ENCODE results near the gene UBE2L3.
"Not testable (repeated sequence)": the region's sequence is repeated elsewhere in the genome, so short reads cannot be mapped to it uniquely, and the experiment has no call there.

UBE2L3 gene

GRCh38 chr22:21564411-21564810 is 3.1 kb upstream of the UBE2L3 start:
- CTCF ChIA-PET: interaction anchor here (1.4 kb wide), 1 partner anchor 78 kb away, joined by 3 read pairs; no protein-coding TSS in a partner anchor
- Histone ChIP-seq H3K4me1 (ENCODE audit: control extremely low read depth in 1 of 4, control insufficient read depth in 4 of 4, insufficient read depth in 4 of 4, low read length in 3 of 4) (peaks cover 2 to 13% (median 11%) of the 10 kb centered on the region in 4 experiments), H3K27me3 (replicated peaks in 2 of 5; ENCODE audit: control insufficient read depth in 4 of 5, insufficient read depth in 5 of 5, low read length in 4 of 5) (no peaks in the 10 kb centered on the region), H3K9me3 (ENCODE audit: control extremely low read depth in 1 of 5, control insufficient read depth in 4 of 5, insufficient read depth in 2 of 5, low read depth in 1 of 5, low read length in 4 of 5) (no peaks in the 10 kb centered on the region), H3K4me3 (ENCODE audit: control insufficient read depth in 1 of 7, extremely low read depth in 1 of 7, insufficient read depth in 4 of 7, low read depth in 2 of 7, low read length in 6 of 7) (no peak overlapping the region), H3K27ac (ENCODE audit: insufficient read depth in 1 of 2, low read depth in 1 of 2, low read length in 2 of 2, poor library complexity in 1 of 2, severe bottlenecking in 2 of 2) (no peak overlapping the region), H3K36me3 (ENCODE audit: control insufficient read depth in 4 of 4, insufficient read depth in 4 of 4, low read length in 3 of 4) (no peaks in the 10 kb centered on the region)
- POLR2A ChIA-PET: no interaction called here
- WGBS (ENCODE audit: insufficient coverage): 98% methylated on average over 6 of the region's 6 CpGs
- DNase-seq: no peak

GRCh38 chr22:21568347-21569075 is 997 bp downstream of the UBE2L3 start:
- WGBS (ENCODE audit: insufficient coverage): 2% methylated on average over 21 of the region's 26 CpGs
- H3K4me1 ChIP-seq (ENCODE audit: control extremely low read depth in 1 of 4, control insufficient read depth in 4 of 4, insufficient read depth in 4 of 4, low read length in 3 of 4): peaks cover 20 to 49% (median 40%) of the 10 kb centered on the region in 4 experiments

DNA sequence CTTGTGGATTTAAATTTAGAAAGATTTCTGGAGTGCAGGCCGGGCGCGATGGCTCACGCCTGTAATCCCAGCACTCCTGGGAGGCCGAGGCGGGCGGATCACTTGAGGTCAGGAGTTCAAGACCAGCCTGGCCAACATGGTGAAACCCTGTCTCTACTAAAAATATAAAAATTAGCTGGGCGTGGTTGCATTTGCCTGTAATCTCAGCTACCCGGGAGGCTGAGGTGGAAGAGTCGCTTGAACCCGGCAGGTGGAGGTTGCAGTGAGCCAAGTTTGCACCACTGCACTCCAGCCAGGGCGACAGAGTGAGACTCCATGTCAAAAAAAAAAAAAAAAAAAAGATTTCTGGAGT is 1.5 kb downstream of the UBE2L3 start:
- peaks cover 20 to 54% (median 40%) of the 10 kb centered on the region in 4 experiments for H3K4me1 ChIP-seq (ENCODE audit: control extremely low read depth in 1 of 4, control insufficient read depth in 4 of 4, insufficient read depth in 4 of 4, low read length in 3 of 4)
- H3K36me3 ChIP-seq (ENCODE audit: control insufficient read depth in 4 of 4, insufficient read depth in 4 of 4, low read length in 3 of 4): peaks cover 0 to 20% (median 2%) of the 10 kb centered on the region in 4 experiments
- 86% methylated on average over 11 of the region's 12 CpGs for WGBS (ENCODE audit: insufficient coverage)
- ChIA-PET POLR2A (interaction anchor here (0.6 to 0.7 kb wide), 2 partner anchors 29 to 61 kb away, joined by 3 to 4 read pairs; no protein-coding TSS in a partner anchor), CTCF (interaction anchor here (1.0 to 1.4 kb wide), 2 partner anchors 54 to 59 kb away, joined by 3 read pairs; no protein-coding TSS in a partner anchor)
- H3K4me3 ChIP-seq (ENCODE audit: control insufficient read depth in 1 of 7, extremely low read depth in 1 of 7, insufficient read depth in 4 of 7, low read depth in 2 of 7, low read length in 6 of 7): peak overlapping the region in 6 of 7 experiments; percentile 76 to 91 (median 83)
- H3K27me3 ChIP-seq (replicated peaks in 2 of 5; ENCODE audit: control insufficient read depth in 4 of 5, insufficient read depth in 5 of 5, low read length in 4 of 5); H3K9me3 ChIP-seq (ENCODE audit: control extremely low read depth in 1 of 5, control insufficient read depth in 4 of 5, insufficient read depth in 2 of 5, low read depth in 1 of 5, low read length in 4 of 5); DNase-seq: not testable (repeated sequence)
- H3K27ac ChIP-seq (ENCODE audit: insufficient read depth in 1 of 2, low read depth in 1 of 2, low read length in 2 of 2, poor library complexity in 1 of 2, severe bottlenecking in 2 of 2): peak overlapping the region; percentile 90 to 98

More at GRCh38 chr22:21568347-21569075, 997 bp downstream of the UBE2L3 start:
- H3K9me3 ChIP-seq (ENCODE audit: control extremely low read depth in 1 of 5, control insufficient read depth in 4 of 5, insufficient read depth in 2 of 5, low read depth in 1 of 5, low read length in 4 of 5): no peaks in the 10 kb centered on the region
- H3K4me3 ChIP-seq (ENCODE audit: control insufficient read depth in 1 of 7, extremely low read depth in 1 of 7, insufficient read depth in 4 of 7, low read depth in 2 of 7, low read length in 6 of 7): peak overlapping the region; percentile 76 to 91 (median 83)
- H3K36me3 ChIP-seq (ENCODE audit: control insufficient read depth in 4 of 4, insufficient read depth in 4 of 4, low read length in 3 of 4): peaks cover 0 to 17% (median 2%) of the 10 kb centered on the region in 4 experiments
- no peaks in the 10 kb centered on the region for H3K27me3 ChIP-seq (replicated peaks in 2 of 5; ENCODE audit: control insufficient read depth in 4 of 5, insufficient read depth in 5 of 5, low read length in 4 of 5)
- DNase-seq: peak; percentile 40 to 54 (median 44)
- POLR2A ChIA-PET: interaction anchor here (0.6 to 0.7 kb wide), 2 partner anchors 30 to 62 kb away, joined by 3 to 4 read pairs; no protein-coding TSS in a partner anchor
- CTCF ChIA-PET: interaction anchor here (1.0 to 1.4 kb wide), 2 partner anchors 55 to 60 kb away, joined by 3 read pairs; no protein-coding TSS in a partner anchor
- peak overlapping the region; percentile 90 to 98 for H3K27ac ChIP-seq (ENCODE audit: insufficient read depth in 1 of 2, low read depth in 1 of 2, low read length in 2 of 2, poor library complexity in 1 of 2, severe bottlenecking in 2 of 2)

DNA sequence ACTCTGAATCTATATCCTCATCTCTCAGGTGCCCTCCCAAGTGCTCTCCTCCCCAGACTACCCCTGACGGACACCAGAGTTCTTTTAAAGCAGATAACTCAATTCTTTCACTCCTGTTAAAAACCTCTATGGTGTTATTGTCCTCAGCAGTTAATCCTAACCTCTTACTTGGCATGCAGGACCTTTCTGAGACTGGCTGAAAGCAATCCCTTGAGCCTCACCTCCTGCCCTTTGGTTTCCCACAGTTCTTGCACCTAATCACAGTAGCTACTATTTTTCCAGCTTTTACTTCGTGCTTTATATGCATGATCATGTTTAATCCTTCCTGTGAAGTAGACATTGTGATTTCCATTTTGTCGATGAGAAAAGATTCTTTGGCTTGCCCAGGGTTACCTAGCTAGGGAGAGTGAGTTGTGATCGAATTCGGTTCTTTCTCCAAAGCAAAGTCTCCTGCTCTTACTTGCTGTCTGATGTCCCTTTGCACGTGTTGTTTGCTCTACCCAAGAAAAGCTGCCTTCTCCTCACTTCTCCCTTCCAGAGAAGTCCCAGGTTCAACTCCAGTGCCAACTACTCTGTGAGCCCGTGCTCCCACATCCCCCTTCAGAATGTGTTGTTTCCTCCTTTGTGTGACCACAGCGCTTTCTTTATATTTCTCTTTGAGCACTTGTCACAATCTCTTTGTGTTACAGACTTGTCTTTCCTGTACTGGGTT is 2.1 kb downstream of the UBE2L3 start:
- ChIA-PET CTCF (interaction anchor here (1.4 kb wide), 1 partner anchor 58 kb away, joined by 3 read pairs; no protein-coding TSS in a partner anchor), POLR2A (no interaction called here)
- peaks cover 0 to 22% (median 3%) of the 10 kb centered on the region in 4 experiments for H3K36me3 ChIP-seq (ENCODE audit: control insufficient read depth in 4 of 4, insufficient read depth in 4 of 4, low read length in 3 of 4)
- 37% methylated on average over 7 of the region's 8 CpGs for WGBS (ENCODE audit: insufficient coverage)
- DNase-seq: peak in 1 of 3 donors; percentile 20
- peak overlapping the region in 6 of 7 experiments; percentile 1 to 91 (median 67) for H3K4me3 ChIP-seq (ENCODE audit: control insufficient read depth in 1 of 7, extremely low read depth in 1 of 7, insufficient read depth in 4 of 7, low read depth in 2 of 7, low read length in 6 of 7)
- H3K4me1 ChIP-seq (ENCODE audit: control extremely low read depth in 1 of 4, control insufficient read depth in 4 of 4, insufficient read depth in 4 of 4, low read length in 3 of 4): peaks cover 20 to 58% (median 40%) of the 10 kb centered on the region in 4 experiments
- no peaks in the 10 kb centered on the region for H3K9me3 ChIP-seq (ENCODE audit: control extremely low read depth in 1 of 5, control insufficient read depth in 4 of 5, insufficient read depth in 2 of 5, low read depth in 1 of 5, low read length in 4 of 5)
- H3K27ac ChIP-seq (ENCODE audit: insufficient read depth in 1 of 2, low read depth in 1 of 2, low read length in 2 of 2, poor library complexity in 1 of 2, severe bottlenecking in 2 of 2): peak overlapping the region in 1 of 2 experiments; percentile 98
- no peaks in the 10 kb centered on the region for H3K27me3 ChIP-seq (replicated peaks in 2 of 5; ENCODE audit: control insufficient read depth in 4 of 5, insufficient read depth in 5 of 5, low read length in 4 of 5)

- 76% methylated on average over 4 of the region's 4 CpGs for WGBS (ENCODE audit: insufficient coverage)
- Histone ChIP-seq H3K4me3 (ENCODE audit: control insufficient read depth in 1 of 7, extremely low read depth in 1 of 7, insufficient read depth in 4 of 7, low read depth in 2 of 7, low read length in 6 of 7) (peak overlapping the region in 3 of 7 experiments; percentile 19 to 91 (median 26)), H3K4me1 (ENCODE audit: control extremely low read depth in 1 of 4, control insufficient read depth in 4 of 4, insufficient read depth in 4 of 4, low read length in 3 of 4) (peaks cover 20 to 58% (median 40%) of the 10 kb centered on the region in 4 experiments), H3K9me3 (ENCODE audit: control extremely low read depth in 1 of 5, control insufficient read depth in 4 of 5, insufficient read depth in 2 of 5, low read depth in 1 of 5, low read length in 4 of 5) (no peaks in the 10 kb centered on the region), H3K36me3 (ENCODE audit: control insufficient read depth in 4 of 4, insufficient read depth in 4 of 4, low read length in 3 of 4) (peaks cover 0 to 22% (median 3%) of the 10 kb centered on the region in 4 experiments), H3K27me3 (replicated peaks in 2 of 5; ENCODE audit: control insufficient read depth in 4 of 5, insufficient read depth in 5 of 5, low read length in 4 of 5) (no peaks in the 10 kb centered on the region), H3K27ac (ENCODE audit: insufficient read depth in 1 of 2, low read depth in 1 of 2, low read length in 2 of 2, poor library complexity in 1 of 2, severe bottlenecking in 2 of 2) (peak overlapping the region in 1 of 2 experiments; percentile 98)
- ChIA-PET CTCF (no interaction called here), POLR2A (interaction anchor here (0.9 kb wide), 1 partner anchor 17 kb away, joined by 6 read pairs; no protein-coding TSS in a partner anchor)
- DNase-seq: no peak
These were observed 2.9 kb downstream of the UBE2L3 start for GRCh38 chr22:21570398-21570797.

DNA sequence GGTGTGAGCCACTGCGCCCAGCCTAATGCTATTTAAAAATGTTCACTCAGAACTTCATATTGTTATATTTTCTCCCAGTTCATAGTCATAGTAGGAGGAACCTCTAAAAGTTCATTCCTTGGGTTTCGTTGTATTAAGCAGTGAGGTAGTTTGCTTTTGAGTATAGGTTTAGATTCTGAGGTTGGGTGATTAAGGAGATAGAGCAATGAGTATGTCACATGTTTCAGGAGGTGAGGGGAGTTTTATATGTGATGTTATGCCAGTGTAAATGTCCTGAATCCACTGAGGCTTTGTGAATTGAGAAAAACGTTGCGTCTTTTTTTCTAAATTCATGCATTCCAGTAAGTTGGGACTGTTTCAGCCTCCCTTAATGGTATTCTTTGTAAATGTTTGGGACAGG is 4.2 kb downstream of the UBE2L3 start:
- no peaks in the 10 kb centered on the region for H3K9me3 ChIP-seq (ENCODE audit: control extremely low read depth in 1 of 5, control insufficient read depth in 4 of 5, insufficient read depth in 2 of 5, low read depth in 1 of 5, low read length in 4 of 5)
- DNase-seq: no peak
- H3K4me3 ChIP-seq (ENCODE audit: control insufficient read depth in 1 of 7, extremely low read depth in 1 of 7, insufficient read depth in 4 of 7, low read depth in 2 of 7, low read length in 6 of 7): peak overlapping the region in 3 of 7 experiments; percentile 19 to 30 (median 20)
- no peak overlapping the region for H3K27ac ChIP-seq (ENCODE audit: insufficient read depth in 1 of 2, low read depth in 1 of 2, low read length in 2 of 2, poor library complexity in 1 of 2, severe bottlenecking in 2 of 2)
- ChIA-PET POLR2A (interaction anchor here (0.5 kb wide), 1 partner anchor 45 kb away, joined by 5 read pairs; no protein-coding TSS in a partner anchor), CTCF (no interaction called here)
- peaks cover 20 to 58% (median 40%) of the 10 kb centered on the region in 4 experiments for H3K4me1 ChIP-seq (ENCODE audit: control extremely low read depth in 1 of 4, control insufficient read depth in 4 of 4, insufficient read depth in 4 of 4, low read length in 3 of 4)
- no peaks in the 10 kb centered on the region for H3K27me3 ChIP-seq (replicated peaks in 2 of 5; ENCODE audit: control insufficient read depth in 4 of 5, insufficient read depth in 5 of 5, low read length in 4 of 5)
- peaks cover 0 to 22% (median 3%) of the 10 kb centered on the region in 4 experiments for H3K36me3 ChIP-seq (ENCODE audit: control insufficient read depth in 4 of 4, insufficient read depth in 4 of 4, low read length in 3 of 4)
- 88% methylated on average over 3 of the region's 4 CpGs for WGBS (ENCODE audit: insufficient coverage)
